ENCODE data around the gene TERT. TPM values are rescaled to one million over a fixed set of nuclear protein-coding genes. Genes with fewer than 3 reads are reported as not detected.
"Not testable (repeated sequence)": the region's sequence is repeated elsewhere in the genome, so short reads cannot be mapped to it uniquely, and the experiment has no call there.

The TERT gene
- total and polyA plus RNA-seq, 7 donors: 2.9 TPM; not detected in 6

DNA sequence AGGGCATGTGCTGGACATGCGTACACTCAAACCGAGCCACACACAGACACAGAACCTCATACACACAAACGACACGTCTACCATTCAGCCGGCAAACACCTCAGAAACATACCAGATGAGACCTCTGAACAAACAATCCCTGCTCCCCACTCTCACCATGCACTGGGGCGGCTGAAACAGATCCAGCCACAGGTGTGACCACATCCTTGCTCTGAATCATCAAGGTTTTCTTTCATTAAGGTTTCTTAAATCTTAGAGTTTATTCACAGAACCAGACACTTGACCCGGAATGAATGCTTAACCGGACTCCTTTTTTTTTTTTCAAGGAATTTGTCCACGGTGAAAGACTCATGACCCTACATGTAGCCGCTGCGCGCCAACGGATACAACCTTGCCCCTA is 26.2 kb downstream of the TERT start:
- no peaks in the 10 kb centered on the region for H3K36me3 ChIP-seq
- H3K4me3 ChIP-seq: no peak overlapping the region
- no peak for DNase-seq
- no peak overlapping the region for H3K27ac ChIP-seq
- 85 to 93% methylated on average over 13 of the region's 13 CpGs for WGBS, 2 donors
- no peaks in the 10 kb centered on the region for H3K9me3 ChIP-seq
- intact Hi-C loops (cut with DNase I): no loop called here
- TF ChIP-seq, protein P1, sequence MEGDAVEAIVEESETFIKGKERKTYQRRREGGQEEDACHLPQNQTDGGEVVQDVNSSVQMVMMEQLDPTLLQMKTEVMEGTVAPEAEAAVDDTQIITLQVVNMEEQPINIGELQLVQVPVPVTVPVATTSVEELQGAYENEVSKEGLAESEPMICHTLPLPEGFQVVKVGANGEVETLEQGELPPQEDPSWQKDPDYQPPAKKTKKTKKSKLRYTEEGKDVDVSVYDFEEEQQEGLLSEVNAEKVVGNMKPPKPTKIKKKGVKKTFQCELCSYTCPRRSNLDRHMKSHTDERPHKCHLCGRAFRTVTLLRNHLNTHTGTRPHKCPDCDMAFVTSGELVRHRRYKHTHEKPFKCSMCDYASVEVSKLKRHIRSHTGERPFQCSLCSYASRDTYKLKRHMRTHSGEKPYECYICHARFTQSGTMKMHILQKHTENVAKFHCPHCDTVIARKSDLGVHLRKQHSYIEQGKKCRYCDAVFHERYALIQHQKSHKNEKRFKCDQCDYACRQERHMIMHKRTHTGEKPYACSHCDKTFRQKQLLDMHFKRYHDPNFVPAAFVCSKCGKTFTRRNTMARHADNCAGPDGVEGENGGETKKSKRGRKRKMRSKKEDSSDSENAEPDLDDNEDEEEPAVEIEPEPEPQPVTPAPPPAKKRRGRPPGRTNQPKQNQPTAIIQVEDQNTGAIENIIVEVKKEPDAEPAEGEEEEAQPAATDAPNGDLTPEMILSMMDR (IDR thresholded peaks at IDR 0.05): no peak
- TF ChIP-seq EP300 (IDR thresholded peaks at IDR 0.05) (no peak), POLR2AphosphoS5 (IDR thresholded peaks at IDR 0.05) (no peak), POLR2A (IDR thresholded peaks at IDR 0.05) (no peak)
- H3K27me3 ChIP-seq: no peaks in the 10 kb centered on the region
- no peaks in the 10 kb centered on the region for H3K4me1 ChIP-seq

DNA sequence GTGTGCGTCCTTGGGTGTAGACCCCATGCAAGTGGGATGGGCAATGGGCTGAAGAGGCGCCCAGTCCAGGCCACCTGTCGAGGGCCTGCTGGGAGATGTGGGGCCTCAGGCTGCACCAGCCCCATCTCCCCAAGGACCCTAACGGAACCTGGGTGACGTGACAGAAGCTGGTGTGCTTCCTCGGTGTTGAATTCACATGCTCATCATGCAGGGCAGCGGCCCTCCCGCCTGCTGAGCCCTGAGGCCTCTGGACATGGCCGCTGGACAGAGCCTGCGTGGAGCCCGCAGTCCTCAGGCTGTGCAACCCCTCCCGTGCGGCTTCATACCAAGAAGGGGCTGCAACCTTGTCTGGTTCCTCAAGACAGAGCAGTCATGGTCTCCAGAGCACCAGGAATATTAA is 26.8 kb downstream of the TERT start:
- WGBS, 2 donors: 94 to 97% methylated on average over 13 of the region's 13 CpGs
- DNase-seq: no peak
- TF ChIP-seq, protein P1 (IDR thresholded peaks at IDR 0.05): no peak
- TF ChIP-seq EP300 (IDR thresholded peaks at IDR 0.05) (no peak), POLR2A (IDR thresholded peaks at IDR 0.05) (no peak), POLR2AphosphoS5 (IDR thresholded peaks at IDR 0.05) (no peak)
- no peak overlapping the region for H3K4me3 ChIP-seq
- intact Hi-C loops (cut with DNase I): no loop called here
- no peaks in the 10 kb centered on the region for H3K36me3 ChIP-seq
- no peaks in the 10 kb centered on the region for H3K4me1 ChIP-seq
- no peak overlapping the region for H3K27ac ChIP-seq
- peaks cover 0 to 3% (median under 1%) of the 10 kb centered on the region in 4 donors for H3K9me3 ChIP-seq
- H3K27me3 ChIP-seq: no peaks in the 10 kb centered on the region

- 93 to 98% methylated on average over 5 of the region's 5 CpGs for WGBS, 2 donors
Observed at GRCh38 chr5:1267464-1267863, 27.4 kb downstream of the TERT start.

DNA sequence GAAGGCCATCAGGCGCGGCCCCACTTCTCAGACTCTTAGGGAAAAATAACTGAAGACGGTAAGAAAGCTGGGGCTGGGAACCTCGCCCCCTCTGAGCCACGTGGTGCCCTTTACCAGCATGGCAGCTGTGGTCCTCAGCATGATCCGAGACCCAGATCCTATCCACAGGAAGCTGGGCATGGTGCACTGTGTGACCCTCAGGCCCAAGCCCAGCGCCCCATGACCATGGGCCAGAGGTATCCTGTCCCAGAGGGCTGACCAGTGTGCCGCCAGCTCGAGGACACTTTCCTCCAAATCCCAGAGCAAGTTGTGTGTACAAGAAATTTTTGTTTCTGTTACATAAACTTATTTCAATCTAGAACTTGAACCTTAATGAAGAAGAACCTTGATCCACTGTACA is 28.1 kb downstream of the TERT start:
- DNase-seq: no peak
- H3K27me3 ChIP-seq: no peaks in the 10 kb centered on the region
- 91% methylated on average over 9 of the region's 9 CpGs for WGBS, 2 donors
- intact Hi-C loops (cut with DNase I): no loop called here
- H3K36me3 ChIP-seq: no peaks in the 10 kb centered on the region
- H3K4me1 ChIP-seq: no peaks in the 10 kb centered on the region
- TF ChIP-seq POLR2AphosphoS5 (IDR thresholded peaks at IDR 0.05): no peak
- H3K27ac ChIP-seq: no peak overlapping the region
- no peak overlapping the region for H3K4me3 ChIP-seq
- peaks cover 0 to 12% (median 6%) of the 10 kb centered on the region in 4 donors for H3K9me3 ChIP-seq

More at GRCh38 chr5:1267464-1267863, 27.4 kb downstream of the TERT start:
- H3K27ac ChIP-seq; DNase-seq; H3K4me3 ChIP-seq; intact Hi-C loops (cut with DNase I); H3K27me3 ChIP-seq; H3K36me3 ChIP-seq; H3K4me1 ChIP-seq; H3K9me3 ChIP-seq: not testable (repeated sequence)

GRCh38 chr5:1265461-1266455 is 29.1 kb downstream of the TERT start:
- Histone ChIP-seq H3K4me3 (no peak overlapping the region), H3K9me3 (peaks cover 0 to 15% (median 9%) of the 10 kb centered on the region in 4 donors), H3K36me3 (no peaks in the 10 kb centered on the region), H3K27ac (no peak overlapping the region), H3K4me1 (no peaks in the 10 kb centered on the region), H3K27me3 (no peaks in the 10 kb centered on the region)
- WGBS, 2 donors: 94 to 95% methylated on average over 40 of the region's 40 CpGs
- TF ChIP-seq POLR2AphosphoS5 (IDR thresholded peaks at IDR 0.05) (no peak), POLR2A (IDR thresholded peaks at IDR 0.05) (no peak), EP300 (IDR thresholded peaks at IDR 0.05) (no peak)
- TF ChIP-seq, protein P1 (IDR thresholded peaks at IDR 0.05): no peak
- no peak for DNase-seq
- intact Hi-C loops (cut with DNase I): no loop called here

Measured in sigmoid colon (tissue), 7 donors.